Cardiac muscle cell (in vitro differentiated cells and primary cell): ENCODE measurements around the gene TMEM187. TPM values are rescaled to one million over a fixed set of nuclear protein-coding genes. Genes with fewer than 3 reads are reported as not detected.
"Not testable (repeated sequence)": the region's sequence is repeated elsewhere in the genome, so short reads cannot be mapped to it uniquely, and the experiment has no call there.

ENCODE experiments used
- DNase-seq, 2 donors: peaks; one replicate each; pipeline versions ENCODE4 v3.0.0 to v3.0.0-alpha.2; 2010 to 2017; ENCODE audit warnings: low read depth in 1 of 2, low spot score in 1 of 2
- H3K27ac ChIP-seq: fragments of 200-600 bp; sonication (generic); 2 replicates; pipeline ENCODE4 v1.5.1; 2016
- H3K27me3 ChIP-seq: fragments of 200-600 bp; sonication (generic); 2 replicates; pipeline ENCODE4 v1.6.0; 2016; ENCODE audit warnings: control low read depth
- H3K36me3 ChIP-seq: fragments of 200-600 bp; sonication (generic); 2 replicates; pipeline ENCODE4 v1.5.1; 2016; ENCODE audit warnings: control low read depth
- H3K4me1 ChIP-seq: fragments of 200-600 bp; sonication (generic); 2 replicates; pipeline ENCODE4 v1.8.1; 2017; ENCODE audit warnings: low read depth, mild to moderate bottlenecking, mixed run types
- H3K4me3 ChIP-seq: fragments of 200-600 bp; sonication (generic); 2 replicates; pipeline ENCODE4 v1.5.1; 2016; ENCODE audit warnings: mild to moderate bottlenecking
- H3K9me3 ChIP-seq: fragments of 200-600 bp; sonication (generic); 2 replicates; pipeline ENCODE4 v1.5.1; 2017; ENCODE audit warnings: low read depth, mild to moderate bottlenecking, control low read depth
- CTCF ChIP-seq: IDR thresholded peaks from 2 replicates; pipeline ENCODE4 v1.5.1; 2012; ENCODE audit warnings: low read depth, mild to moderate bottlenecking, low read length
- polyA plus RNA-seq: library from polyadenylated mRNA; unstranded; fragments of >200 nt; fragmentation: Nextera tagmentation; extraction: Ambion mirVana; gene quantifications from 2 replicates; pipeline ENCODE4 v1.2.1, GENCODE V29; 2016
- total RNA-seq: library from RNA; depleted of rRNA; stranded (reverse); fragments of >200 nt; gene quantifications from 2 replicates; pipeline ENCODE4 v1.2.3, GENCODE V29; 2016

Gene TMEM187
- total and polyA plus RNA-seq, 2 experiments from 2014 or later, result 12.9 TPM

GRCh38 chrX:153971124-153971449 is 1.5 kb upstream of the TMEM187 start:
- Histone ChIP-seq H3K36me3 (peaks cover 2% of the 10 kb centered on the region), H3K27ac (peak overlapping the region; percentile 100), H3K4me1 (no peaks in the 10 kb centered on the region), H3K9me3 (no peaks in the 10 kb centered on the region), H3K27me3 (no peaks in the 10 kb centered on the region), H3K4me3 (peak overlapping the region; percentile 77)
- DNase-seq, result peak; percentile 89 to 92
- TF ChIP-seq CTCF, result no peak

GRCh38 chrX:153971450-153972367 is 845 bp upstream of the TMEM187 start, which contains the start of gene HCFC1:
Gene HCFC1, minus strand, starts transcription at chrX:153971818. Its CDS starts 978 bp downstream, at chrX:153970840.
- Histone ChIP-seq H3K4me1 (no peaks in the 10 kb centered on the region), H3K36me3 (peaks cover 2% of the 10 kb centered on the region), H3K27ac (peak within 1 kb of the TSS; percentile 100), H3K4me3 (peak within 1 kb of the TSS; percentile 77), H3K9me3 (no peaks in the 10 kb centered on the region), H3K27me3 (no peaks in the 10 kb centered on the region)
- no peak for TF ChIP-seq CTCF
- peak; percentile 89 to 92 for DNase-seq

GRCh38 chrX:153973127-153974002 is 811 bp downstream of the TMEM187 start:
- Histone ChIP-seq H3K9me3 (no peaks in the 10 kb centered on the region), H3K4me1 (no peaks in the 10 kb centered on the region), H3K4me3 (peak overlapping the region; percentile 77), H3K27me3 (no peaks in the 10 kb centered on the region), H3K27ac (peak overlapping the region; percentile 100), H3K36me3 (peaks cover 2% of the 10 kb centered on the region)
- DNase-seq, result no peak
- TF ChIP-seq CTCF, result no peak

GRCh38 chrX:153974003-153974725 is 1.6 kb downstream of the TMEM187 start:
- no peak for TF ChIP-seq CTCF
- H3K27me3 ChIP-seq, result no peaks in the 10 kb centered on the region
- H3K4me3 ChIP-seq, result no peak overlapping the region
- DNase-seq, result no peak
- peaks cover 2% of the 10 kb centered on the region for H3K36me3 ChIP-seq
- H3K4me1 ChIP-seq, result no peaks in the 10 kb centered on the region
- H3K27ac ChIP-seq, result peak overlapping the region; percentile 100
- H3K9me3 ChIP-seq, result no peaks in the 10 kb centered on the region

- no peaks in the 10 kb centered on the region for H3K4me1 ChIP-seq
- no peak overlapping the region for H3K4me3 ChIP-seq
- TF ChIP-seq CTCF, result no peak
- H3K36me3 ChIP-seq, result peaks cover 2% of the 10 kb centered on the region
- H3K27me3 ChIP-seq, result no peaks in the 10 kb centered on the region
- H3K27ac ChIP-seq, result no peak overlapping the region
- DNase-seq, result no peak
- no peaks in the 10 kb centered on the region for H3K9me3 ChIP-seq
Measured at GRCh38 chrX:153974726-153975286, 2.3 kb downstream of the TMEM187 start.

- not testable (repeated sequence) for H3K4me3 ChIP-seq, DNase-seq, H3K4me1 ChIP-seq, H3K36me3 ChIP-seq, H3K9me3 ChIP-seq, H3K27ac ChIP-seq, H3K27me3 ChIP-seq
Measured at GRCh38 chrX:153980394-153980793, 7.8 kb downstream of the TMEM187 start.
